Activated CD4-positive, alpha-beta T cell treated with anti-CD3 and anti-CD28 coated beads, Interleukin-2, Interleukin-6, amounts not matched to agents 100 ng/mL and 50 ng/mL, durations not matched to agents 16 hours and 8 hours (primary cell): ENCODE data around the gene IGFBP1.

ENCODE experiments used
- DNase-seq: peaks from one replicate; pipeline ENCODE4 v3.0.0-alpha.2; 2020

The IGFBP1 gene

GRCh38 chr7:45910855-45911254 lies 22.6 kb downstream of the IGFBP1 start:
- no peak for DNase-seq

- no peak for DNase-seq
Measured at GRCh38 chr7:45911311-45911710, 23.0 kb downstream of the IGFBP1 start.

- no peak for DNase-seq
Measured at GRCh38 chr7:45912972-45913371, 24.7 kb downstream of the IGFBP1 start.

GRCh38 chr7:45914911-45915310 lies 26.6 kb downstream of the IGFBP1 start:
- DNase-seq = no peak

GRCh38 chr7:45915606-45916005 lies 27.3 kb downstream of the IGFBP1 start:
- no peak for DNase-seq

GRCh38 chr7:45917064-45917463 lies 28.8 kb downstream of the IGFBP1 start:
- no peak for DNase-seq

- peak; percentile 81 for DNase-seq
Measured at GRCh38 chr7:45917658-45918057, 29.4 kb downstream of the IGFBP1 start.

GRCh38 chr7:45918556-45918955 lies 30.3 kb downstream of the IGFBP1 start:
- no peak for DNase-seq

- DNase-seq = no peak
Measured at GRCh38 chr7:45919231-45919784, 31.0 kb downstream of the IGFBP1 start.

- no peak for DNase-seq
Measured at GRCh38 chr7:45919993-45920459, 31.7 kb downstream of the IGFBP1 start.

- DNase-seq = no peak
Measured at GRCh38 chr7:45920502-45921380, 32.5 kb downstream of the IGFBP1 start, which contains the start of gene IGFBP3. TSS of gene IGFBP3 (minus strand) at chr7:45921272. CDS start at chr7:45921140, 132 bp downstream.

- DNase-seq = no peak
Measured at GRCh38 chr7:45921381-45921698, 33.1 kb downstream of the IGFBP1 start.

GRCh38 chr7:45921699-45922519 lies 33.6 kb downstream of the IGFBP1 start:
- DNase-seq = peak; percentile 27

GRCh38 chr7:45922810-45923209 lies 34.5 kb downstream of the IGFBP1 start:
- DNase-seq = peak; percentile 28

- DNase-seq = peak; percentile 67
Measured at GRCh38 chr7:45923290-45923689, 35.0 kb downstream of the IGFBP1 start.

- no peak for DNase-seq
Measured at GRCh38 chr7:45923818-45924217, 35.5 kb downstream of the IGFBP1 start.

GRCh38 chr7:45924283-45924682 lies 36.0 kb downstream of the IGFBP1 start:
- no peak for DNase-seq

- no peak for DNase-seq
Measured at GRCh38 chr7:45927721-45928120, 39.4 kb downstream of the IGFBP1 start.

GRCh38 chr7:45930967-45931366 lies 42.7 kb downstream of the IGFBP1 start:
- no peak for DNase-seq

- no peak for DNase-seq
Measured at GRCh38 chr7:45937301-45937700, 49.0 kb downstream of the IGFBP1 start.

- DNase-seq = no peak
Measured at GRCh38 chr7:45937862-45938261, 49.6 kb downstream of the IGFBP1 start.

GRCh38 chr7:45938626-45939302 lies 50.5 kb downstream of the IGFBP1 start:
- DNase-seq = no peak

GRCh38 chr7:45939574-45939973 lies 51.3 kb downstream of the IGFBP1 start:
- no peak for DNase-seq
